HFF-Myc (cell line): ENCODE results near the gene BCL2L12.
A peak's percentile ranks its signal among the peaks of the same experiment; 100 is the strongest.
"Not testable (repeated sequence)": the region's sequence is repeated elsewhere in the genome, so short reads cannot be mapped to it uniquely, and the experiment has no call there.

Experiments used
- DNase-seq: peaks from one replicate; pipeline ENCODE4 v3.0.0-alpha.2; 2011; ENCODE audit warnings: low read depth; ENCODE audit errors: extremely low read depth
- H3K4me3 ChIP-seq: replicated peaks from 2 replicates; pipeline ENCODE4 v1.5.1; 2011; ENCODE audit warnings: low read depth, mild to moderate bottlenecking, control low read depth, low read length
- TF ChIP-seq, protein P1 (sequence below): IDR thresholded peaks from 2 replicates; pipeline ENCODE4 v1.5.1; 2012; ENCODE audit warnings: mild to moderate bottlenecking, low read depth, low read length, control low read depth; ENCODE audit errors: missing control alignments

Gene BCL2L12, protein sequence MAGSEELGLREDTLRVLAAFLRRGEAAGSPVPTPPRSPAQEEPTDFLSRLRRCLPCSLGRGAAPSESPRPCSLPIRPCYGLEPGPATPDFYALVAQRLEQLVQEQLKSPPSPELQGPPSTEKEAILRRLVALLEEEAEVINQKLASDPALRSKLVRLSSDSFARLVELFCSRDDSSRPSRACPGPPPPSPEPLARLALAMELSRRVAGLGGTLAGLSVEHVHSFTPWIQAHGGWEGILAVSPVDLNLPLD

DNA sequence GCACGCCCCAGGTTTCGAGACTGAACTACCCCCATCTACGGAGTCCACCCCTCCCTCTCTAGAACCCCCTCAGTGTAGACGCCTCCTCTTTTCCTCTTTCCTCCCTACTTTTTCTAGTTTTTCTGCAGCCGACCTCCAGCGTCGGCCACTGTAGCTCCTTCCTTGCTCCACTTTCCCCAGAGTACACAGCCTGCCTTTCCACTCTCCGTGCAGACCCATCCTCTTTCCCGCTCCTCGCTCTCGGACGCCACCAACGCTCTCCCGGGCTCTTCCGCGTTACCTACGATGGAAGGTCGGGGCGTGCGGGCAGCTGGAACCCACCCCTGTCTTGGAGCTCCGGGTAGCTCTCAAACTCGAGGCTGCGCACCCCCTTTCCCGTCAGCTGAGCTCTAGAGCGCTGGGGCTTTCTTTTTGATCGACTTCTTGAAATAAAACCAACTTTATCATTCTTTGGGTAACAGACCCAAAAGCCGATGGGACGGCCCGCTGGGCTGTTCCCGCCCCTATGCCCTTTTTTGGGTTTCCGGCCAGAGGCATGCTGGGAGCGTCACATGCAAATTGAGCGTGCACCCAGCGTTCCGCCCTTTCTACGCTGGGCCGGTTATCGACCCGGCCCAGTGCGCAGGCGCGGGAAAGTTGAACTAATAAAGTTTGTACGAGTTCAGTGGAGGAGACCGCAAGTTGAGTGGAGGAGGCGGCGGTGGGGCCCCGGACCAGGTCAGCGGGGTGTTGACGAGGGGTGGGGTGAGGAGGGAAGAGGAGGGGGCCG is at the start of gene BCL2L12, which contains the start of gene IRF3:
Gene BCL2L12 (plus strand): TSS at position 583 of the 769 bp plus-strand sequence. CDS start 760 bp downstream, outside the sequence.
Gene IRF3 (minus strand): TSS at position 507 of the 769 bp plus-strand sequence. CDS start 1,019 bp downstream, outside the sequence.
- peak within 1 kb of the TSS; percentile 78 for H3K4me3 ChIP-seq
- DNase-seq = peak; percentile 89
- TF ChIP-seq, protein P1, sequence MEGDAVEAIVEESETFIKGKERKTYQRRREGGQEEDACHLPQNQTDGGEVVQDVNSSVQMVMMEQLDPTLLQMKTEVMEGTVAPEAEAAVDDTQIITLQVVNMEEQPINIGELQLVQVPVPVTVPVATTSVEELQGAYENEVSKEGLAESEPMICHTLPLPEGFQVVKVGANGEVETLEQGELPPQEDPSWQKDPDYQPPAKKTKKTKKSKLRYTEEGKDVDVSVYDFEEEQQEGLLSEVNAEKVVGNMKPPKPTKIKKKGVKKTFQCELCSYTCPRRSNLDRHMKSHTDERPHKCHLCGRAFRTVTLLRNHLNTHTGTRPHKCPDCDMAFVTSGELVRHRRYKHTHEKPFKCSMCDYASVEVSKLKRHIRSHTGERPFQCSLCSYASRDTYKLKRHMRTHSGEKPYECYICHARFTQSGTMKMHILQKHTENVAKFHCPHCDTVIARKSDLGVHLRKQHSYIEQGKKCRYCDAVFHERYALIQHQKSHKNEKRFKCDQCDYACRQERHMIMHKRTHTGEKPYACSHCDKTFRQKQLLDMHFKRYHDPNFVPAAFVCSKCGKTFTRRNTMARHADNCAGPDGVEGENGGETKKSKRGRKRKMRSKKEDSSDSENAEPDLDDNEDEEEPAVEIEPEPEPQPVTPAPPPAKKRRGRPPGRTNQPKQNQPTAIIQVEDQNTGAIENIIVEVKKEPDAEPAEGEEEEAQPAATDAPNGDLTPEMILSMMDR = no peak

DNA sequence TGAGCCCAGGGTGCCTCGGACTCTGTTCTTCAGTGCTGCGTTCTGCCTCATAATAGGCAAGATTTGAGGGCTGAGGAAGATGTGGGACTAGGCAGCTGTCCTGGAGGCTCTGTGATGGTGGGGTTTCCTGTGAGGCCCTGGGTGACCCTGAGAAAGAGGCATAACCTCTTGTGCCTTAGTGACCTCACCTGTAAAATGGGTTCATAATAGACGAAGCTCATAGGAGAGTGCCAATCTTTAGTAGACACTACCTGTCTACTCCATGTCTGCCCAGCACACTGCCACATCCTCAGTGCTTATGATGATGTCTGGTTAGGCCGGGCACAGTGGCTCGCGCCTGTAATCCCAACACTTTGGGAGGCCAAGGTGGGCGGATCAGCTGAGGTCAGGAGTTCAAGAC is 49.2 kb upstream of the BCL2L12 start:
- DNase-seq = no peak
- TF ChIP-seq, protein P1 = no peak
- no peak overlapping the region for H3K4me3 ChIP-seq

DNA sequence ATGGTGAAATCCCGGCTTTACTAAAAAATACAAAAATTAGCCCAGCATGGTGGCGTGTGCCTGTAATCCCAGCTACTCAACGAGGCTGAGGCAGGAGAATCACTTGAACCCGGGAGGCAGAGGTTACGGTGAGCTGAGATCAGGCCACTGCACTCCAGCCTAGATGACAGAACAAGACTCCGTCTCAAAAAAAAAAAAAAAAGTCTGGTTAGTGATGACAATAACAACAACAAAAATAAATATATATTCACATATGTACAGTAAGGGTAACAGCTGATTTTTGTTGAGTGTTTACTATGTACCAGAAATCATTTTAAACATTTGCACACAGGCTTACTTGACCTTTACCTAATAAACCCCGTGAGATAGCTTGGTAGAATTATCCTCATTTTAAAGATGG is 48.8 kb upstream of the BCL2L12 start:
- DNase-seq = no peak
- TF ChIP-seq, protein P1 = no peak

DNA sequence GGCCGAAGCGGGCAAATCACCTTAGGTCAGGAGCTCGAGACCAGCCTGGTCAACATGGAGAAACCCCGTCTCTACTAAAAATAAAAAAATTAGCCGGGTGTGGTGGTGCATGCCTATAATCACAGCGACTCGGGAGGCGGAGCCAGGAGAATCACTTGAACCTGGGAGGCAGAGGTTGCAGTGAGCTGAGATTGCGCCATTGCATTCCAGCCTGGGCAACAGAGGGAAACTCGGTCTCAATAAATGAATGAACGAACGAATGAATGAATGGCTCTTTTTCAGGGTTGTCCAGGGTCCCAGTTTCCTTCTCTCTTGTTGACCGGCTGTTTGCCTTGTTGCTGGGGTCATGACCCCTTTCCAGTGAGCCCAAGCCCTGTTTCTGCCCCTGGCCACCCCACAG is 47.9 kb upstream of the BCL2L12 start:
- not testable (repeated sequence) for H3K4me3 ChIP-seq, DNase-seq

More for the DNA sequence above, 48.8 kb upstream of the BCL2L12 start:
- H3K4me3 ChIP-seq = no peak overlapping the region

DNA sequence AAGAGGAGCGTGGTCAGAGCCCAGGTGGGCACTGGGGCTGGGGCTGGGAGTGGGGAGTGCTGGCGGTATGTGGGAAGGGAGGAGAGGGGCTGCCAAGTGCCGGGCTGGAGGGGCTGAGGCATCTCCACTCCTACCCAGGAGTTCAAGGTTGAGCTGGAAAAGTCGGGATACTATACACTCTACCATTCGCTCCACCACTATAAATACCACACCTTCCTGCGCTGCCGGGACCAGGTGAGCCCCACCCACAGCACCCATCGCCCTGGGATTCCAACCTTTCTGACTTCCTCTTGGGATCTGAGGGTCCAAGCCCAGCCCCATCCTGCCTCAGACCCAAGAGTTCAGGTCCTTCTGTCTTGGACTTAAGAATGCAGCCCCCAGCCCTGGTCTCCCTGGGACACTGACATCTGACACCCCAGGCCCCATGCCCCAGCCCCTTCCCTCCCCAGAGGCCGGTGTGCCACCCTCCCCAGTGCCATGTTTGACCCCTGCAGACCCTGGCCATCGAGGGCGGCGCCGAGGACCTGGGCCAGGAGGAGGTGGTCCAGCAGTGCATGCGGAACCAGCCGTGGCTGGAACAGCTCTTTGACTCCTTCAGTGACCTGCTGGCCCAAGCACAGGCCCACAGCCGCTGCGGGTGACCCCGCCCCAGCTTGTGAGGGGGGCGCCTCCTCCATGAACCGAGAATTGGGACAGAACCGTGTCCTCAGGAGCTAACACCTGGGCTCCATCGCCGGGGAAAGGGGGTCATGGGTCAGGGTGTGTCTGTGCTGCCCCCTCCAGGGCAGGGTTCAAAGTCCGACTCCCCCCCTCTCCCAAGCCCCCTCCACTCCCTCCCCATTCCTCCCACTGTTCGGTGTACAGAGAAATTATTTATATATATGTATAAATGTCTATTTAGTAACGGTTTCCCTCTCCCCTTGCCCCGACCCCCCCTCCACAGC is 40.5 kb upstream of the BCL2L12 start:
- no peak overlapping the region for H3K4me3 ChIP-seq
- TF ChIP-seq, protein P1 = no peak
- DNase-seq = no peak

DNA sequence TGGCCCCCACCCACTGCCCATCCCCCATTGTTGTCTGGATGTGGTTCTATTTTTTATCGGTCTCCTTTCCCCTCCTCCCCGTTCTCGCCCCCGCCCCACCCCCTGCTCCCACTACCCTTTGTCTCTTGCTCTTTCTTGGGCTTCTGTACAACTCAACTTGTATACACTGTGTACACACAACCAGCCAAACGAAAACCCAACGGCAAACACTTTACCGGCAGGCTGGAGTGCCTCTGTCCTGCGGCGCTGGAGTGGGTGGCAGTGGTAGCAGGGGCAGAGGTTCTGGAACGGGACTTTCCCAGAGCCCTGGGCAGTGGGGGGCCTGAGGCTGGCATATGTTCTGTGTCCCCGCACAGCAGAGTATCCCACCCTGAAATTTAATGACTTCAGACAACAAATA is 39.5 kb upstream of the BCL2L12 start:
- DNase-seq = no peak
- H3K4me3 ChIP-seq = no peak overlapping the region
- TF ChIP-seq, protein P1 = no peak
